Body of pancreas (tissue), 4 donors: Measurements from ENCODE around the gene IL3.

Experiments
- POLR2A ChIP-seq, 3 donors: fragments of 450-650 bp; IDR thresholded peaks; one replicate each; pipeline ENCODE4 v1.6.1; 2016; ENCODE audit warnings: antibody characterized with exemption in 3 of 3, mild to moderate bottlenecking in 2 of 3
- TF ChIP-seq, protein P1 (sequence below), 7 experiments: fragments of 450-650 bp in 4 of 7; fragments of 200-600 bp in 3 of 7; sonication (generic) in 3 of 7; IDR thresholded peaks; one replicate each; pipeline ENCODE4 v1.5.1; 2016 to 2019; ENCODE audit warnings: antibody characterized with exemption in 7 of 7

DNA sequence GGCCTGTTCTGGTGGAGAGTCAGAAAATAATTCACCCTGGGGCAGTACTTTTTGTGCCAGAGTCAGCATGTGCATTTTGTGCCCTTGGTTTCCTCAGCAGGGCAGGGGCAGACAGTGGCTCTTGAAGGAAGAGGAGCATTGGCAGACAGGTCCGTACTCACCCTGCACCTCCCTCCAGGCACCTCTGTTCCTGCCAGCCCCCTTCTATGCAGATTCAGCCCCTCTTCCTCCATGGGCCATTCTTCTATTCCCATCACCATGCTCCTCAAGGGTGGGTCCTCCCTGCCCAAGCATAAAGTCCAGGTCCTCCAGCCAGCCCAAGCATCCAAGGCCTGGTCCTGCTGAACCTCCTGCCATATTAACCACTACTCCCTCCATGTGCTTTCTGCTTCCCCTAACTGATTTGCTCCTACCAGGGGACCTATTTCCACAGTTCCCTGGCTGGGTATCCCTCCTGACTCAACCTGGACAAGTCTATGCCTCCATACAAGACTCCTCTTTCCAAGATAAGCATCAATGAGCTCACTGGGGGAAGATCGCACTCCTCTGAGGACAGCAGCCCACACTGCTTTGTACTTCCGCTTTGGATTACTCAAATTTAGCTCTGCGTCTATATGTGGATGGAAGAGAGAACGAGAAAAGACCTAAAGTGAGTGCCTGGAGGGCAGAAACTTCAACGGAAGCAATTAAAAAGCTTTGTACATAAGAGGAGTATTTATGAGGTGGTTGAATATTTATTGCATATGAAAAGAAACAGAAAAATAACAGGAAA lies 39.7 kb upstream of the IL3 start:
- TF ChIP-seq, protein P1, sequence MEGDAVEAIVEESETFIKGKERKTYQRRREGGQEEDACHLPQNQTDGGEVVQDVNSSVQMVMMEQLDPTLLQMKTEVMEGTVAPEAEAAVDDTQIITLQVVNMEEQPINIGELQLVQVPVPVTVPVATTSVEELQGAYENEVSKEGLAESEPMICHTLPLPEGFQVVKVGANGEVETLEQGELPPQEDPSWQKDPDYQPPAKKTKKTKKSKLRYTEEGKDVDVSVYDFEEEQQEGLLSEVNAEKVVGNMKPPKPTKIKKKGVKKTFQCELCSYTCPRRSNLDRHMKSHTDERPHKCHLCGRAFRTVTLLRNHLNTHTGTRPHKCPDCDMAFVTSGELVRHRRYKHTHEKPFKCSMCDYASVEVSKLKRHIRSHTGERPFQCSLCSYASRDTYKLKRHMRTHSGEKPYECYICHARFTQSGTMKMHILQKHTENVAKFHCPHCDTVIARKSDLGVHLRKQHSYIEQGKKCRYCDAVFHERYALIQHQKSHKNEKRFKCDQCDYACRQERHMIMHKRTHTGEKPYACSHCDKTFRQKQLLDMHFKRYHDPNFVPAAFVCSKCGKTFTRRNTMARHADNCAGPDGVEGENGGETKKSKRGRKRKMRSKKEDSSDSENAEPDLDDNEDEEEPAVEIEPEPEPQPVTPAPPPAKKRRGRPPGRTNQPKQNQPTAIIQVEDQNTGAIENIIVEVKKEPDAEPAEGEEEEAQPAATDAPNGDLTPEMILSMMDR (IDR thresholded peaks at IDR 0.05), result no peak
- TF ChIP-seq POLR2A (IDR thresholded peaks at IDR 0.05), result no peak
